CD4-positive, CD25-positive, alpha-beta regulatory T cell (primary cell): ENCODE measurements around the gene USO1. TPM values are rescaled to one million over a fixed set of nuclear protein-coding genes. Genes with fewer than 3 reads are reported as not detected.
A peak's percentile ranks its signal among the peaks of the same experiment; 100 is the strongest.

Experiments used
- ATAC-seq, 2 donors: fragments of 150-1000 bp; cut with Tn5 transposase; one replicate each; pipeline ENCODE4 v1.10.0; 2021; ENCODE audit warnings: low read depth in 2 of 2, moderate number of reproducible peaks in 2 of 2, moderate library complexity in 1 of 2
- DNase-seq, 3 donors: peaks; one replicate each; pipeline versions ENCODE4 v3.0.0 to v3.0.0-alpha.2; 2012 to 2022; ENCODE audit warnings: mixed read lengths in 1 of 3
- H3K27ac ChIP-seq: one replicate; pipeline ENCODE4 v1.7.0; 2013; ENCODE audit warnings: mild to moderate bottlenecking, low read length; ENCODE audit not compliant: insufficient read depth, poor library complexity, severe bottlenecking
- H3K27me3 ChIP-seq: one replicate; pipeline ENCODE4 v1.7.0; 2013; ENCODE audit warnings: low read length; ENCODE audit not compliant: control insufficient read depth, insufficient read depth
- H3K36me3 ChIP-seq: one replicate; pipeline ENCODE4 v1.7.0; 2013; ENCODE audit warnings: mild to moderate bottlenecking, low read length, moderate library complexity; ENCODE audit not compliant: control insufficient read depth, insufficient read depth
- H3K4me1 ChIP-seq: 2 replicates; pipeline ENCODE4 v1.7.0; 2013; ENCODE audit warnings: mild to moderate bottlenecking, low read length; ENCODE audit not compliant: insufficient read depth, control insufficient read depth, poor library complexity, severe bottlenecking
- H3K4me3 ChIP-seq: one replicate; pipeline ENCODE4 v1.7.0; 2013; ENCODE audit warnings: low read depth, mild to moderate bottlenecking, low read length, moderate library complexity
- H3K9me3 ChIP-seq, 2 experiments: 1 replicate in 1 of 2; 2 replicates in 1 of 2; pipeline ENCODE4 v1.7.0; 2013; ENCODE audit warnings: low read length in 2 of 2, mild to moderate bottlenecking in 1 of 2, moderate library complexity in 1 of 2; ENCODE audit not compliant: control insufficient read depth in 2 of 2
- H3K27ac Mint-ChIP-seq, 3 donors: one replicate each; pipeline ENCODE4 v1.8.0; 2020 to 2022; ENCODE audit warnings: mild to moderate bottlenecking in 3 of 3, mixed read lengths in 3 of 3, moderate library complexity in 2 of 3
- H3K27me3 Mint-ChIP-seq: one replicate; pipeline ENCODE4 v1.8.0; 2022; ENCODE audit warnings: mild to moderate bottlenecking, mixed read lengths
- H3K36me3 Mint-ChIP-seq: one replicate; pipeline ENCODE4 v1.8.0; 2020; ENCODE audit warnings: mixed read lengths
- H3K4me1 Mint-ChIP-seq, 4 donors: one replicate each; pipeline ENCODE4 v1.8.0; 2020 to 2022; ENCODE audit warnings: mixed read lengths in 4 of 4, mild to moderate bottlenecking in 1 of 4
- H3K4me3 Mint-ChIP-seq, 4 donors: one replicate each; pipeline ENCODE4 v1.8.0; 2020 to 2022; ENCODE audit warnings: mild to moderate bottlenecking in 4 of 4, mixed read lengths in 4 of 4, moderate library complexity in 3 of 4
- H3K9me3 Mint-ChIP-seq, 7 donors: one replicate each; pipeline ENCODE4 v1.8.0; 2020 to 2022; ENCODE audit warnings: mixed read lengths in 7 of 7, mild to moderate bottlenecking in 3 of 7, moderate library complexity in 2 of 7
- polyA plus RNA-seq, 4 donors: library from polyadenylated mRNA; unstranded; fragments of 300-500 nt; fragmentation: Illumina TruSeq; gene quantifications; one replicate each; pipeline ENCODE4 v1.2.3, GENCODE V29; 2021
- total RNA-seq: library from RNA; stranded (reverse); gene quantifications from one replicate; pipeline ENCODE4 v1.2.3, GENCODE V29; 2022

The USO1 gene
- total and polyA plus RNA-seq, 5 donors from 2014 or later: 23.4 to 29.5 (median 24.8) TPM

DNA sequence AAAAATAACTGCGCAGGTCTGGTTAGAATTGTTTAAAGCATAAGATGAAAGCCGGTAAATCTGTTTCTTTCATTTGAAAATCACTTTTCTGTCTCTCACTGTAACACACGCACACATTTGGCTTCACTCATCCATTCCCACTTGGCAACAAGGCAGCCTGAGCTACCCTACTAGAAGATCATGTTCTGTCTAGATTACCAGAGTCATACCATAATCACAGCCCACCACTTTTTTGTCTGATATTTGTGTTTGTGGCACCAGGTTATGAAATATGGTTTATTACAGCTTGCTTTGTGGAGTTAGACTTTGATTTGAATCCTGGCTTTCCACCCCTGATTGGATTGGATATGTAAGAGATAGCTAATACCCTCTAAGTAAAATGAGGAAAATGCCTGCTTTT, 2.2 kb downstream of the USO1 start:
- H3K36me3 Mint-ChIP-seq: peaks cover 4% of the 10 kb centered on the region
- Histone ChIP-seq H3K4me1 (peaks cover 40% of the 10 kb centered on the region), H3K27me3 (no peaks in the 10 kb centered on the region), H3K36me3 (no peaks in the 10 kb centered on the region), H3K4me3 (peak overlapping the region; percentile 66), H3K9me3 (no peaks in the 10 kb centered on the region), H3K27ac (no peak overlapping the region)
- ATAC-seq (no peak), DNase-seq (no peak)
- peaks cover 0 to 1% (median 0%) of the 10 kb centered on the region in 7 donors for H3K9me3 Mint-ChIP-seq
- peak overlapping the region; percentile 98 to 100 (median 99) for H3K4me3 Mint-ChIP-seq
- H3K4me1 Mint-ChIP-seq: peaks cover 32 to 72% (median 44%) of the 10 kb centered on the region in 4 donors
- H3K27ac Mint-ChIP-seq: peak overlapping the region; percentile 65 to 99 (median 75)
- H3K27me3 Mint-ChIP-seq: peaks cover 10% of the 10 kb centered on the region

DNA sequence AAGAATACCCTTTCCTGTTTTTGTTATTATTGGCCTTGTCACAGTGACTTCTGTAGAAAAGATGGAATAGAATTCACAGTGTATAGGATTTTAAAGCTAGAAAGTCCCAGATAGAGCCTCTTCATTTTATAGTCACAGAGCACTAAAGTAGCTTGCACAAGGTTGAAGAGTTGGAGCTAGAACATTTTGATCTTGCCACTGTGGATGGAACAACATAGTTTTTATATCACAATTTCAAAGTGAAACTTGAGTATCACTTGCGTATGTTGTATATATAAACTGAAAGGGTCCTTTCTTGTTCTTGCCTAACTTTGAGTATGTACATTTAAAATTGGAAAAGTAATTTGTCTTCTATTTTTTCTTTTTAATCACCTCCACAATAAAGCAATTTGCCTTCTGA, 2.7 kb downstream of the USO1 start:
- H3K4me1 ChIP-seq: peaks cover 40% of the 10 kb centered on the region
- ATAC-seq: no peak
- H3K27me3 Mint-ChIP-seq: peaks cover 10% of the 10 kb centered on the region
- H3K36me3 ChIP-seq: no peaks in the 10 kb centered on the region
- DNase-seq: no peak
- H3K4me3 Mint-ChIP-seq: peak overlapping the region; percentile 98 to 100 (median 99)
- H3K4me1 Mint-ChIP-seq: peaks cover 32 to 69% (median 42%) of the 10 kb centered on the region in 4 donors
- no peaks in the 10 kb centered on the region for H3K9me3 ChIP-seq
- no peak overlapping the region for H3K27ac ChIP-seq
- no peaks in the 10 kb centered on the region for H3K27me3 ChIP-seq
- peaks cover 0 to 1% (median 0%) of the 10 kb centered on the region in 7 donors for H3K9me3 Mint-ChIP-seq
- peak overlapping the region; percentile 66 for H3K4me3 ChIP-seq
- peak overlapping the region; percentile 65 to 99 (median 75) for H3K27ac Mint-ChIP-seq
- peaks cover 4% of the 10 kb centered on the region for H3K36me3 Mint-ChIP-seq

DNA sequence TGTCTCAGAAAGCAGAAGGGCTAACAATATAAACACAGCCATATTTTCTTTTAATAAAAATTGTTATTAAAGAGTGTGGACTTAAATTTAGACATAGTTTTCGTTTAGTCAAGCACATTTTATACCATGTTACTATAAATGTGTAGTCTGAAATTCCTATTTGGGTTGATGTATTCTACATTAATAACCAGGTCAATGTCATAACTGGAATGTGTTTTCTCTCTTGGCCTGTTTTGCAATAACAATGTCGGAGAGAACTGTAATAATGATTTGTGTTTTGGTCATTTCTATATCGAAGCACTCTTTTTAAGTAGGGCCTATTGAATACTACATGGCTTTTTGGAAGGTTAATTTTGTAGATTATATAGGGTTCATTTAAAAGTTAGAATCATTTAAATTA, 5.5 kb downstream of the USO1 start:
- H3K27ac ChIP-seq: no peak overlapping the region
- Mint-ChIP-seq H3K4me3 (peak overlapping the region in 1 of 4 donors; percentile 10), H3K27ac (no peak overlapping the region), H3K4me1 (peaks cover 22 to 60% (median 39%) of the 10 kb centered on the region in 4 donors), H3K36me3 (peaks cover 9% of the 10 kb centered on the region), H3K27me3 (no peaks in the 10 kb centered on the region), H3K9me3 (peaks cover 0 to 2% (median 0%) of the 10 kb centered on the region in 7 donors)
- H3K9me3 ChIP-seq: no peaks in the 10 kb centered on the region
- DNase-seq: no peak
- H3K36me3 ChIP-seq: no peaks in the 10 kb centered on the region
- no peak overlapping the region for H3K4me3 ChIP-seq
- ATAC-seq: no peak
- peaks cover 23% of the 10 kb centered on the region for H3K4me1 ChIP-seq
- H3K27me3 ChIP-seq: no peaks in the 10 kb centered on the region

DNA sequence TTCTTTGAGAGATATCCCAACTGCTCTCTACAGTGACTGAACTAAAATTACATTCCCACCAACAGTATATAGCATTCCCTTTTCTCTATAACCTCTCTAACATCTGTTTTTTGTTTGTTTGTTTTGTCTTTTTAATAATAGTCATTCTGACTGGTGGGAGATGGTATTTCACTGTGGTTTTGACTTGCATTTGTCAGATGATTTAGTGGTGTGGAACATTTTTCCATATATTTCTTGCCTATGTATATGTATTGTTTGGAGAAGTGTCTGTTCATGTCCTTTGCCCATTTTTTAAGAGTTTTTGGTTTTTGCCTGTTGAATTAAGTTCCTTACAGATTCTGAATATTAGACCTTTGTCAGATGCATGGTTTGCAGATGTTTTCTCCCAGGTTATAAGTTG, 9.0 kb downstream of the USO1 start:
- Mint-ChIP-seq H3K27ac (peak overlapping the region in 2 of 3 donors; percentile 1 to 28), H3K4me3 (no peak overlapping the region), H3K9me3 (peaks cover 0 to 2% (median 0%) of the 10 kb centered on the region in 7 donors), H3K36me3 (peaks cover 22% of the 10 kb centered on the region), H3K4me1 (peaks cover 12 to 38% (median 30%) of the 10 kb centered on the region in 4 donors), H3K27me3 (no peaks in the 10 kb centered on the region)
- DNase-seq: no peak
- no peaks in the 10 kb centered on the region for H3K4me1 ChIP-seq
- H3K27me3 ChIP-seq: no peaks in the 10 kb centered on the region
- no peaks in the 10 kb centered on the region for H3K9me3 ChIP-seq
- H3K36me3 ChIP-seq: no peaks in the 10 kb centered on the region
- no peak overlapping the region for H3K4me3 ChIP-seq
- ATAC-seq: no peak
- H3K27ac ChIP-seq: no peak overlapping the region

DNA sequence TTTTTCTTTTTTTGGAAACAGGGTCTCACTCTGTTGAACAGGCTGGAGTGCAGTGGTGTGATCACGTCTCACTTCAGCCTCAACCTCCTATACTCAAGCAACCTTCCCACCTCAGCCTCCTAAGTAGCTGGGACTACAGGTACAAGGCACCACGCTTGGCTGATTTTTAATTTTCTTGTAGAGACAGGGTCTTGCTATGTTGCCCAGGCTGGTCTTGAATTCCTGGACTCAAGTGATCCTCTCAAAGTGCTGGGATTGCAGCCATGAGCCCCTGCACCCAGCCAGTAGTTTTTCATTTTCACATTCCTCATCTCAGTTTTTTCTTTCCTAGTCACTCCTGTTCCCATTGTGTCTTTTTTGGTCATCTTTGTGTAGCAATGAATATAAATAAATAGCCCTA, 11.1 kb downstream of the USO1 start:
- no peak overlapping the region for H3K27ac ChIP-seq
- Mint-ChIP-seq H3K9me3 (peaks cover 0 to 2% (median 0%) of the 10 kb centered on the region in 7 donors), H3K36me3 (peaks cover 18% of the 10 kb centered on the region), H3K27ac (peak overlapping the region in 1 of 3 donors; percentile 69), H3K27me3 (no peaks in the 10 kb centered on the region), H3K4me1 (peaks cover 13 to 44% (median 27%) of the 10 kb centered on the region in 4 donors), H3K4me3 (no peak overlapping the region)
- H3K9me3 ChIP-seq: no peaks in the 10 kb centered on the region
- H3K36me3 ChIP-seq: no peaks in the 10 kb centered on the region
- no peaks in the 10 kb centered on the region for H3K27me3 ChIP-seq
- no peak for ATAC-seq
- no peaks in the 10 kb centered on the region for H3K4me1 ChIP-seq
- no peak overlapping the region for H3K4me3 ChIP-seq
- DNase-seq: no peak

DNA sequence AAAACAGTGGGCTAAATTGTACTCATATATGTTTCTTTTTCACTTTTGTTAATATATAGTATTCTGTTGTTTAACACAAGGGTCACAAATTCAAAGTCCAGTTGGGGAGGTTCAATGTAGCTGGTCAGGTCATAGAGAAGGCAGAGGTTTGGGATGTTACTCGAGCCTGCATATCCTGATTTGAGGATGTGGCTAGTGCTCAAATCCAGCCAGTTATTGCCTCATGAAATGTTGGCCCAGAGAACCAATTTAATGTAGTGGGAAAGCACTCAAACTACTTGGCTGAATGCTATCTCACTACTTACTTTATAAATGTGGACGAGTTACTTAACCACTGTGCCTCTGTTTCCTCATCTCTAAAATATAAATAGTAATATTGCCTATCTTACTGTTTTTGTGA, 12.5 kb downstream of the USO1 start:
- Mint-ChIP-seq H3K9me3 (peaks cover 0 to 2% (median 0%) of the 10 kb centered on the region in 7 donors), H3K27me3 (no peaks in the 10 kb centered on the region)
- no peak for ATAC-seq

DNA sequence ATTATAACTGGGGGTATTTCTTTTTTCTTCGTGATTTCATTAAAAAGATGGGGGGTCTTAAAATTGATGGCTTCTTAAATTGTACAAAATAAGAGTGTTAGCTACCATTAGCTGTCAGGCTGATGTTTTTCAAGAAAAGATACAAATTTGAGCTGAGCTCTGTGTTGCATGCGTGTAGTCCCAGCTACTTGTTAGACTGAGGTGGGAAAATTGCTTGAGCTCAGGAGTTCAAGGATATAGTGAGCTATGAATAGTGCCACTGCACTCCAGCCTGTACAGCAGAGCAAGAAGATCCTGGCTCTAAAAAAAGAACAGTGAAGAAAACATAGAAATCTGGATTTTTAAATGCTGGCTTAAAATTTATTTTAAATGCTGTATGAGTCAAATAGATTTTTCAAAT, 13.0 kb downstream of the USO1 start:
- Histone ChIP-seq H3K27ac (no peak overlapping the region), H3K9me3 (no peaks in the 10 kb centered on the region), H3K27me3 (no peaks in the 10 kb centered on the region), H3K4me1 (no peaks in the 10 kb centered on the region), H3K36me3 (peaks cover 3% of the 10 kb centered on the region), H3K4me3 (no peak overlapping the region)
- no peak for ATAC-seq
- Mint-ChIP-seq H3K36me3 (peaks cover 18% of the 10 kb centered on the region), H3K27ac (no peak overlapping the region), H3K27me3 (no peaks in the 10 kb centered on the region), H3K4me1 (peaks cover 22 to 44% (median 25%) of the 10 kb centered on the region in 4 donors), H3K9me3 (peaks cover 0 to 2% (median 0%) of the 10 kb centered on the region in 7 donors), H3K4me3 (no peak overlapping the region)
- DNase-seq: no peak

More for the DNA sequence above, 12.5 kb downstream of the USO1 start:
- Histone ChIP-seq H3K36me3 (peaks cover 1% of the 10 kb centered on the region), H3K27me3 (no peaks in the 10 kb centered on the region), H3K4me3 (no peak overlapping the region), H3K4me1 (no peaks in the 10 kb centered on the region), H3K9me3 (no peaks in the 10 kb centered on the region), H3K27ac (no peak overlapping the region)
- peaks cover 20 to 44% (median 26%) of the 10 kb centered on the region in 4 donors for H3K4me1 Mint-ChIP-seq
- H3K4me3 Mint-ChIP-seq: no peak overlapping the region
- DNase-seq: no peak
- no peak overlapping the region for H3K27ac Mint-ChIP-seq
- peaks cover 18% of the 10 kb centered on the region for H3K36me3 Mint-ChIP-seq

DNA sequence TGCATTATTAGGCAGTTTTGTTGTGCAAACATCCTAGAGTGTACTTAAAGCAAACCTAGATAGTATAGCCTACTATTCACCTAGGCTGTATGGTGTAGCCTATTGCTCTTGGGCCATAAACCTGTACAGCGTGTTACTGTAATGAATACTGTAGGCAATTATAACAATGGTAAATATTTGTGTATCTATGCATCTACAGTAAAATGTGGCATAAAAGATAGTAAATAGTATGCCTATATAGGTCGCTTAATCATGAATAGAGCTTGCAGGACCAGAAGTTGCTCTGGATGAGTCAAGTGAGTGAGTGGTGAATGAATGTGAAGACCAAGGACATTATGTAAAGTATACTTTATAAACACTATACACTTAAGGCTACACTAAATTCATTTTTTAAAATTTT, 16.6 kb downstream of the USO1 start:
- DNase-seq (no peak), ATAC-seq (no peak)
- Histone ChIP-seq H3K27ac (no peak overlapping the region), H3K9me3 (no peaks in the 10 kb centered on the region), H3K4me3 (no peak overlapping the region), H3K36me3 (peaks cover 3% of the 10 kb centered on the region), H3K27me3 (no peaks in the 10 kb centered on the region), H3K4me1 (no peaks in the 10 kb centered on the region)
- Mint-ChIP-seq H3K27ac (no peak overlapping the region), H3K27me3 (no peaks in the 10 kb centered on the region), H3K36me3 (peaks cover 11% of the 10 kb centered on the region), H3K4me3 (no peak overlapping the region), H3K4me1 (peaks cover 8 to 29% (median 23%) of the 10 kb centered on the region in 4 donors), H3K9me3 (no peaks in the 10 kb centered on the region)
